Prostate gland (tissue), 2 donors: Measurements from ENCODE around the gene FGF22.

Experiments
- POLR2AphosphoS5 ChIP-seq: sonication (generic); formaldehyde crosslinking; IDR thresholded peaks from one replicate; pipeline ENCODE4 v1.6.1; 2017; ENCODE audit warnings: antibody characterized with exemption
- TF ChIP-seq, protein P1 (sequence below), 4 experiments: fragments of 200-600 bp in 2 of 4; fragments of 450-650 bp in 2 of 4; sonication (generic) in 2 of 4; IDR thresholded peaks; 1 replicate in 3 of 4; 2 replicates in 1 of 4; pipeline ENCODE4 v1.5.1; 2016 to 2019; ENCODE audit warnings: antibody characterized with exemption in 4 of 4, mild to moderate bottlenecking in 2 of 4, moderate library complexity in 2 of 4

GRCh38 chr19:648904-649801 lies 9.5 kb downstream of the FGF22 start:
- no peak for TF ChIP-seq POLR2AphosphoS5
- TF ChIP-seq, protein P1, sequence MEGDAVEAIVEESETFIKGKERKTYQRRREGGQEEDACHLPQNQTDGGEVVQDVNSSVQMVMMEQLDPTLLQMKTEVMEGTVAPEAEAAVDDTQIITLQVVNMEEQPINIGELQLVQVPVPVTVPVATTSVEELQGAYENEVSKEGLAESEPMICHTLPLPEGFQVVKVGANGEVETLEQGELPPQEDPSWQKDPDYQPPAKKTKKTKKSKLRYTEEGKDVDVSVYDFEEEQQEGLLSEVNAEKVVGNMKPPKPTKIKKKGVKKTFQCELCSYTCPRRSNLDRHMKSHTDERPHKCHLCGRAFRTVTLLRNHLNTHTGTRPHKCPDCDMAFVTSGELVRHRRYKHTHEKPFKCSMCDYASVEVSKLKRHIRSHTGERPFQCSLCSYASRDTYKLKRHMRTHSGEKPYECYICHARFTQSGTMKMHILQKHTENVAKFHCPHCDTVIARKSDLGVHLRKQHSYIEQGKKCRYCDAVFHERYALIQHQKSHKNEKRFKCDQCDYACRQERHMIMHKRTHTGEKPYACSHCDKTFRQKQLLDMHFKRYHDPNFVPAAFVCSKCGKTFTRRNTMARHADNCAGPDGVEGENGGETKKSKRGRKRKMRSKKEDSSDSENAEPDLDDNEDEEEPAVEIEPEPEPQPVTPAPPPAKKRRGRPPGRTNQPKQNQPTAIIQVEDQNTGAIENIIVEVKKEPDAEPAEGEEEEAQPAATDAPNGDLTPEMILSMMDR (IDR thresholded peaks at IDR 0.05): no peak
